GM19324 (cell line): ENCODE results near the gene C19orf12.

Source experiments
- ATAC-seq: cut with Tn5 transposase; IDR thresholded peaks from one replicate; pipeline ENCODE4 v1.9.1; 2021; ENCODE audit warnings: mild to moderate bottlenecking, moderate library complexity; ENCODE audit not compliant: unreplicated experiment, low FRiP score

Gene C19orf12

GRCh38 chr19:29665826-29666577, 49.1 kb downstream of the C19orf12 start:
- no peak for ATAC-seq

DNA sequence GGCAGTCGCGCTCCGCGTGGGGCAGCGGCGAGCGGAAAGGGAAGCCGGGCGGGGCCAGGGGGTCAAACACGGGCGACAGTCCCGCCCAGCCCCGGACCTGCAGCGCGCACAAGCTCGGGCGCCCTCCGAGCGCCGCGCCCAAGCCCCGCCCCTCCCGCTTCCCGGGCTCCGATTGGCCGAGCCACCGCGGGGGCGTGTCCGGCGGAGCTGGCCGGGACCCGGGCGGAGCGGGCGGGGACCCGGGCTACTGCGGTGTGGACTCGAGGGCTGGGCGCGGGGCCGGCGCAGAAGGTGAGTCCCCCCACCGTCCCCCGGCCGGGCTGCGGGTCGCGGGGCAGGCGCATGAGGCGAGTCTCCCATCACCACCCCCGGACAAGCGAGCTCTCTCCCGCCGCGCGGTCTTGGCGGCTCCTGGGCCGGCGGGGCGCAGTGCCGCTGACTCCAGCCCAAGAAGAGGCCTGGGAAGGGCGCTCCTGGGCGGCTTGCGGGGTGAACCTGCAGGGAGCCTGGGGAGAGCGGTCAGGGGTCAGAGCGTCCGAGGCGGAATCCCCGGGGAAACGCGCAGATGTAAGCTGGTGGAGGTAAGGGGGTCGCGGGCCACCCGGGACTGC, 49.7 kb downstream of the C19orf12 start, which contains the start of gene PLEKHF1:
PLEKHF1 (plus strand) TSS at position 247 of the 611 bp plus-strand sequence. CDS start 8,379 bp downstream, outside the sequence.
- peak; percentile 94 for ATAC-seq

DNA sequence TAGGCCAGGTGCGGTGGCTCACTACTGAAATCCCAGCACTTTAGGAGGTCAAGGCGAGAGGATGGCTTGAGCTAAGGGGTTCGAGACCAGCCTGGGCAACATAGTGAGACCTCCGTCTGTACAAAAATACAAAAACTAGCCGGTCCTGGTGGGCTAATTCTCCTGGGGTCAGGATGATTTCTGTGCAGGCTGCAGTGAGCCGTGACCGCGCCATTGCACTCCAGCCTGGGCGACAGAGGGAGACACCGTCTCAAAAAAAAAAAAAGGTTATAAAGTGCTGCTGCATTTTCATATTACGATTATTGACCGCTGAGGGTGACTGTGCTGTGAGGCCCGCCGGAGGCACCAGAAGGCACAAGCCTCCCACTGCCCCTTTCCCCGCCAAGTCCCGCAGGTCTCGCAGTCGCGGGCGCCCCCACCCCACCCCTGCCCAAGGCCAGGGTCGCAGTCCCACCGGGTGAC, 50.3 kb downstream of the C19orf12 start:
- ATAC-seq = no peak

DNA sequence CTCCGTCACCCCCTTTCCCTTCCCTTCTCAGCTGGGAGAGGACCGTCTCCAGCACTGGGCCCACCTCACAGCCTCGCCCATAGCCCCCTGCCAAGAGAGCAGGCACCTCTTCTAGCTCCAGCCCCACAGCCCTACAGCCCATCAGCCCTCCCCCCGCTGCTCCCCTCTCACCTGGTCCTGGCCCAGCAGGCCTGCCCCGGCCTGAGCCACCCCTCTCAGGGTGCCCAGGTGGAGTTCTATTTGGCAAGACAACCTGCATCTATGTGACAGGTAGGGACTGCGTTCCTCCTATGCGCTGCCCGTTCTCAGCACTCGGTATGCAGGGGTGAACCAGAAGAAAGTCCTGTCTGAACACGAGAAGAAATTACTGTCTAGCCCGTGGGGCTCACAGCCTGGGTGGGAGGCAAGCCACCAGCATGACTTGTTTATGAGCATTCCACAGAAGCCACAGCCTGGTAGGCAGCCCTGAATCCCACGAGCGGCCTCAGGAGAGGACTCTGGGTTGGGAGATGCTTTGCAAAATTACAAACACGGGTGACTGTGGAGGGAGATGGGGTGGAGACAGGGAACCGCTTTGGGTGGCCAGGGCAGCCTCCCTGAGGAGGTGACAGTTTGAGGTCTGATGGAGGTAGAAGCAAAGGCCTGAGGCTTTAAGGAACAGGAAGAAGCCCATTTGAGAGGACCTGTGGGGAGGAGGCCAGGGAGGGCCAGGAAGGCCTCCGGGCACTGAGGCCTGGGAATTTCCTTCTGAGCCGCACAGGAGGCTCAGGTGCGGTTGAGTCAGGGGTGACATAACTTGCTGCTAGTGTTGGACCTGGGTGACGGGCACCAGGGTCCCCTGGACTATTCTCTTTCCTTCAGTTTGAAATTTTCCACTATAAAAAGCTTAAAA, 51.0 kb downstream of the C19orf12 start:
- no peak for ATAC-seq

DNA sequence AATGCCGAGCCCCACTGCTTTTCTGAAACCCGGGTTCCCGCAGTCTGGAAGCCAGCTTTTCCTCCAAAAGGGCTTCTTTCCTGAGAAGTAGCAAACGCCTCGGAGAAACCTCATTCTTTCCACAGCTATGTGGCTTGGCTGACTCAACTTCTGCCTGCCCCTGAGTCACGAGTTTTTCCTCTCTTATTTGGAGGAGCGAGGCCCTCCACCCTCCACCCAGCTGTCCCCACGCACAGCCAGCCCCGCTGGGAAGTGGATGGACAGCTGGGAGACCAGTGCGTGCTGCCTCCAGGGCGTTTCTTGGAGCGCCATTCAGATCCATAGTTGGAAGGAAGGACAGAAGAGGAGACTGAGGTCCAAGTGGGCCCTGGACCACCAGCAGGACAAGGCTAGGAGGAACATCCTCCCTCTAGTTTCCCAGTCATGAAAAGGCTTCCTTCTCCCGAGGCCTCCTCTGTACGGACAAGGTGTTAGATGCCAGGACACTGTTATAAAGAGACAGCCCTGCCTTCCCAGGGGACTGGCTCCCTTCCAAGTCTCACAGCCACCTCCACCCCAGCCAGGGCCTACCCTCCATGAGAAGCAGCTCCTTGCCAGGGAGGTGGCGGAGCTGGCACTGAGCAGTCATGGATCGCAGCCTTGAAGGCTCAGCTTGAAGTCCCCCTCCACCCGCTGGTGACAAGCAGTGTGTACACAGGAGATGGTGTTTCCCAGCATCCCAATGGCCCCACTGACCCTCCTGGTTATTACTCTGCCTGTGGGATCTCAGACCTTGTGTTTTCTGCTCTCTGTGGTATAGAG, 52.3 kb downstream of the C19orf12 start:
- ATAC-seq = no peak

DNA sequence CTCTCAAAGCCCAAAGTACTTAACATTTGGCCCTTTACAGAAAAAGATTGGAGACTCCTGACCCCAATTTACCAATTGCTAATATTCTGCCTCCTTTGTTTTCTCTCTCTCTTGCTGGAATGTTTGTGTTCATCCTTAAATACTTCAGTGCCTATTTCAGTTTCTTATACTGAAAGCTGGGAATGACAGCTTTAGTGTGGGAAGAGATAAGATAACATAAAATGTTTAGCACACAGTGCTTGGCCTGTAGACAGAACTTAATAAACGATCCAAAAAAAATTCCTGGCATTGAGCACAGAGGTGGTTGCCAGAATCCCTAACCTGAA, 52.8 kb downstream of the C19orf12 start:
- no peak for ATAC-seq

GRCh38 chr19:29660835-29661234, 54.2 kb downstream of the C19orf12 start:
- no peak for ATAC-seq

- no peak for ATAC-seq
These were observed 56.7 kb downstream of the C19orf12 start for GRCh38 chr19:29658221-29658991.

GRCh38 chr19:29655648-29656335, 59.3 kb downstream of the C19orf12 start:
- ATAC-seq = no peak

- no peak for ATAC-seq
These were observed 61.7 kb downstream of the C19orf12 start for GRCh38 chr19:29653398-29653797.

- no peak for ATAC-seq
These were observed 63.3 kb downstream of the C19orf12 start for GRCh38 chr19:29651622-29652394.

DNA sequence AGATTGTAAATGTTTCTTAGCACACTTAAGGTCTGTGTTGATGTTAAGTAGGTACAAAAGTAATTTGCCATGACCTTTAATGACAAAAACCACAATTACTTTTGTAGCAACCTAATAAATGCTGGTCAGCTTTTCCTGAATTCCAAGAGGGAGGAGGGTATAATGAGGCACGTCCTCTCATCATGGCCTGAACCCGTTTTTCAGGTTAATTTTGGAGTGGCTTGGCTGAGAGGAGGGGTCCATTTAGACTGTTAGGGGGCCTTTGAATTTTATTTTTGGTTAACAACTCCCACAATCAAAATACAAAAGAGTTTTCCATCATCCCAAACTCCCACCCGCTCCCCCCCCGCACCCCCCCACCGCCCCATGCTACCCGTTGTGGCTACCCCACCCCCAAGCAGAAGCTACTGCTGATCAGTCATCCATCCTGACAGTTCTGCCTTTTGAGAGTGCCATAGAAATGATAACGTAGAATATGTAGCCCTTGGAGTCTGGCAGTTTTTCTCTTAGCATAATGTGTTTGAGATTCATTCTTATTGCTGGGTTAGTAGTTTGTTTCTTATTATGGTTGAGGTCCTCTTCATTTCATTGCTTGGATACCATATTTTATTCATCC, 64.2 kb downstream of the C19orf12 start:
- ATAC-seq = no peak
